SU-DHL-6 (cell line): Measurements from ENCODE around the gene PTTG1.

Source experiments
- H2AFZ ChIP-seq: fragments of 200-600 bp; sonication (generic); 2 replicates; pipeline ENCODE4 v1.6.1; 2014; ENCODE audit warnings: low read depth, mild to moderate bottlenecking, moderate library complexity, mixed read lengths, antibody characterized with exemption, low read length; ENCODE audit not compliant: severe bottlenecking
- H3F3A ChIP-seq: fragments of 200-600 bp; shearing (Covaris generic); 2 replicates; pipeline ENCODE4 v1.6.0; 2016; ENCODE audit warnings: antibody characterized with exemption, mild to moderate bottlenecking; ENCODE audit not compliant: insufficient read depth
- H3K27ac ChIP-seq: fragments of 200-600 bp; sonication (generic); 2 replicates; pipeline ENCODE4 v1.5.1; 2016; ENCODE audit warnings: low read depth, mild to moderate bottlenecking, low read length, moderate library complexity, mixed read lengths
- H3K27me3 ChIP-seq: fragments of 200-600 bp; sonication (generic), shearing (Covaris generic); 2 replicates; pipeline ENCODE4 v1.6.0; 2014; ENCODE audit warnings: mild to moderate bottlenecking, low read length
- H3K36me3 ChIP-seq: fragments of 200-600 bp; sonication (generic); 2 replicates; pipeline ENCODE4 v1.6.1; 2014; ENCODE audit warnings: mild to moderate bottlenecking, low read length, mixed read lengths
- H3K4me2 ChIP-seq: fragments of 300-600, 200-600 bp; shearing (Covaris generic), sonication (generic); 2 replicates; pipeline ENCODE4 v1.6.0; 2014; ENCODE audit warnings: low read length, low read depth, mild to moderate bottlenecking; ENCODE audit not compliant: poor library complexity, severe bottlenecking
- H3K4me3 ChIP-seq: fragments of 200-600 bp; sonication (generic); 2 replicates; pipeline ENCODE4 v1.5.1; 2014; ENCODE audit warnings: antibody characterized with exemption, low read length, mild to moderate bottlenecking, mixed read lengths; ENCODE audit not compliant: insufficient read depth, poor library complexity, severe bottlenecking
- H3K79me2 ChIP-seq: fragments of 200-600 bp; sonication (generic); 2 replicates; pipeline ENCODE4 v1.6.1; 2014; ENCODE audit warnings: mild to moderate bottlenecking, low read length, moderate library complexity; ENCODE audit not compliant: insufficient read depth
- H3K9ac ChIP-seq: fragments of 200-600 bp; sonication (generic); 2 replicates; pipeline ENCODE4 v1.7.0; 2014; ENCODE audit warnings: mild to moderate bottlenecking, low read length
- H3K9me2 ChIP-seq: fragments of 200-600 bp; sonication (generic); replicated peaks from 2 replicates; pipeline ENCODE4 v1.6.1; 2014; ENCODE audit warnings: low read length; ENCODE audit not compliant: insufficient read depth
- H3K9me3 ChIP-seq: fragments of 200-600 bp; sonication (generic); 2 replicates; pipeline ENCODE4 v1.6.1; 2014; ENCODE audit warnings: low read length, mixed read lengths; ENCODE audit not compliant: insufficient read depth
- H4K20me1 ChIP-seq: fragments of 200-600 bp; sonication (generic); 2 replicates; pipeline ENCODE4 v1.6.1; 2014; ENCODE audit warnings: low read depth, mild to moderate bottlenecking, antibody characterized with exemption, low read length, moderate library complexity, mixed read lengths
- CTCF ChIP-seq: fragments of 200-600 bp; sonication (generic); IDR thresholded peaks from one replicate; pipeline ENCODE4 v1.5.1; 2017; ENCODE audit warnings: antibody characterized with exemption, mild to moderate bottlenecking, low read length, moderate library complexity; ENCODE audit not compliant: insufficient read depth, poor library complexity, severe bottlenecking
- EZH2phosphoT487 ChIP-seq: fragments of 200-600 bp; sonication (generic), shearing (Covaris generic); conservative IDR thresholded peaks from 2 replicates; pipeline ENCODE4 v1.6.1; 2018; ENCODE audit warnings: mild to moderate bottlenecking, antibody characterized with exemption, low read length, moderate library complexity, mixed read lengths

The PTTG1 gene

GRCh38 chr5:160420331-160420610 is 1.4 kb upstream of the PTTG1 start:
- Histone ChIP-seq H3K9me3 (no peaks in the 10 kb centered on the region), H2AFZ (peak overlapping the region; percentile 86), H3K27me3 (no peaks in the 10 kb centered on the region), H3K36me3 (peaks cover 18% of the 10 kb centered on the region), H3K9ac (peak overlapping the region; percentile 73), H3K4me3 (peak overlapping the region; percentile 90), H4K20me1 (no peaks in the 10 kb centered on the region), H3K27ac (peak overlapping the region; percentile 96), H3K4me2 (peak overlapping the region; percentile 99), H3F3A (peaks cover 32% of the 10 kb centered on the region), H3K9me2 (no peaks in the 10 kb centered on the region), H3K79me2 (peaks cover 67% of the 10 kb centered on the region)
- TF ChIP-seq CTCF: no peak
- no peak for TF ChIP-seq EZH2phosphoT487

- Histone ChIP-seq H3K9me2 (no peaks in the 10 kb centered on the region), H4K20me1 (no peaks in the 10 kb centered on the region), H3F3A (peaks cover 36% of the 10 kb centered on the region), H3K4me2 (peak overlapping the region; percentile 99), H3K9me3 (no peaks in the 10 kb centered on the region), H3K27ac (peak overlapping the region; percentile 67), H3K36me3 (peaks cover 41% of the 10 kb centered on the region), H3K9ac (peak overlapping the region; percentile 73), H3K79me2 (peaks cover 56% of the 10 kb centered on the region), H3K27me3 (no peaks in the 10 kb centered on the region), H2AFZ (no peak overlapping the region), H3K4me3 (peak overlapping the region; percentile 83)
- no peak for TF ChIP-seq CTCF
- no peak for TF ChIP-seq EZH2phosphoT487
Measured at GRCh38 chr5:160423099-160423498, 1.4 kb downstream of the PTTG1 start.

- no peak overlapping the region for H3K9ac ChIP-seq
- no peaks in the 10 kb centered on the region for H3K9me2 ChIP-seq
- H3K79me2 ChIP-seq: peaks cover 39% of the 10 kb centered on the region
- peaks cover 34% of the 10 kb centered on the region for H3F3A ChIP-seq
- H2AFZ ChIP-seq: no peak overlapping the region
- no peaks in the 10 kb centered on the region for H3K9me3 ChIP-seq
- H3K27me3 ChIP-seq: no peaks in the 10 kb centered on the region
- H4K20me1 ChIP-seq: no peaks in the 10 kb centered on the region
- no peak overlapping the region for H3K27ac ChIP-seq
- peaks cover 55% of the 10 kb centered on the region for H3K36me3 ChIP-seq
- TF ChIP-seq EZH2phosphoT487 (no peak), CTCF (no peak)
- no peak overlapping the region for H3K4me3 ChIP-seq
- H3K4me2 ChIP-seq: no peak overlapping the region
Measured at GRCh38 chr5:160427607-160428006, 6.0 kb downstream of the PTTG1 start.

- H3K9me2 ChIP-seq: no peaks in the 10 kb centered on the region
- H3K4me2 ChIP-seq: no peak overlapping the region
- no peaks in the 10 kb centered on the region for H3K27me3 ChIP-seq
- no peak overlapping the region for H3K4me3 ChIP-seq
- H3K9ac ChIP-seq: no peak overlapping the region
- H4K20me1 ChIP-seq: no peaks in the 10 kb centered on the region
- H2AFZ ChIP-seq: no peak overlapping the region
- peaks cover 23% of the 10 kb centered on the region for H3K36me3 ChIP-seq
- no peaks in the 10 kb centered on the region for H3K9me3 ChIP-seq
- no peak overlapping the region for H3K27ac ChIP-seq
- no peak for TF ChIP-seq EZH2phosphoT487
- TF ChIP-seq CTCF: no peak
- H3K79me2 ChIP-seq: no peaks in the 10 kb centered on the region
- H3F3A ChIP-seq: peaks cover 26% of the 10 kb centered on the region
Measured at GRCh38 chr5:160432196-160432595, 10.5 kb downstream of the PTTG1 start.
